Transverse colon (tissue), 4 donors: ENCODE data around the gene RPTOR.

Experiments
- POLR2A ChIP-seq: fragments of 450-650 bp; IDR thresholded peaks from one replicate; pipeline ENCODE4 v1.6.1; 2016; ENCODE audit warnings: antibody characterized with exemption, mild to moderate bottlenecking, moderate library complexity
- POLR2AphosphoS5 ChIP-seq, 3 donors: sonication (generic); formaldehyde crosslinking; IDR thresholded peaks; one replicate each; pipeline ENCODE4 v1.6.1; 2016; ENCODE audit warnings: antibody characterized with exemption in 3 of 3
- TF ChIP-seq, protein P1 (sequence below), 5 experiments: fragments of 200-600 bp in 3 of 5; fragments of 450-650 bp in 2 of 5; sonication (generic) in 3 of 5; IDR thresholded peaks; 1 replicate in 2 of 5; 2 replicates in 3 of 5; pipeline ENCODE4 v1.5.1; 2016 to 2017; ENCODE audit warnings: antibody characterized with exemption in 5 of 5, inconsistent platforms in 3 of 5, mild to moderate bottlenecking in 2 of 5, moderate library complexity in 1 of 5

DNA sequence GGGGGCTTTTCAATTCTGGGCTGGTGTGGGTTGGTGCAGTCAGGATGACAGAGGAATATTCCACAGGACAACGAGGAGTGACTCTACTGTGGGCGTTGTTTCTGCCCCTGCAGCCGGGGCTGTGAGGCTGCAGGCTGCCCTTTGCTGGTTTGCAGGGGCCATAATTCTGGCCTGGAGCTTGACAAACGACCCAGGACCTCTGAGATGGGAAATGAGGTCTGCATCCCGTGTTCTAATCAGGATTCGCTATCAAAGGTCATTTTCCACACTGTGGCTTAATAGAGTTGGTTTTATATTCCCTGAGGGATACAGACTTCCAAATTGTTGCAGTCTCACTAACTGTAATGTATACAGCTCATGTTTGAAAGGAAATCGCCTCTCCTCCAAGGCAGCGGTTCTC, 180.9 kb downstream of the RPTOR start:
- TF ChIP-seq, protein P1, sequence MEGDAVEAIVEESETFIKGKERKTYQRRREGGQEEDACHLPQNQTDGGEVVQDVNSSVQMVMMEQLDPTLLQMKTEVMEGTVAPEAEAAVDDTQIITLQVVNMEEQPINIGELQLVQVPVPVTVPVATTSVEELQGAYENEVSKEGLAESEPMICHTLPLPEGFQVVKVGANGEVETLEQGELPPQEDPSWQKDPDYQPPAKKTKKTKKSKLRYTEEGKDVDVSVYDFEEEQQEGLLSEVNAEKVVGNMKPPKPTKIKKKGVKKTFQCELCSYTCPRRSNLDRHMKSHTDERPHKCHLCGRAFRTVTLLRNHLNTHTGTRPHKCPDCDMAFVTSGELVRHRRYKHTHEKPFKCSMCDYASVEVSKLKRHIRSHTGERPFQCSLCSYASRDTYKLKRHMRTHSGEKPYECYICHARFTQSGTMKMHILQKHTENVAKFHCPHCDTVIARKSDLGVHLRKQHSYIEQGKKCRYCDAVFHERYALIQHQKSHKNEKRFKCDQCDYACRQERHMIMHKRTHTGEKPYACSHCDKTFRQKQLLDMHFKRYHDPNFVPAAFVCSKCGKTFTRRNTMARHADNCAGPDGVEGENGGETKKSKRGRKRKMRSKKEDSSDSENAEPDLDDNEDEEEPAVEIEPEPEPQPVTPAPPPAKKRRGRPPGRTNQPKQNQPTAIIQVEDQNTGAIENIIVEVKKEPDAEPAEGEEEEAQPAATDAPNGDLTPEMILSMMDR (IDR thresholded peaks at IDR 0.05), result no peak
- no peak for TF ChIP-seq POLR2AphosphoS5 (IDR thresholded peaks at IDR 0.05)
- TF ChIP-seq POLR2A, result no peak
